ENCODE results near the gene WNT9B. TPM values are rescaled to one million over a fixed set of nuclear protein-coding genes. Genes with fewer than 3 reads are reported as not detected.

Gene WNT9B
- total and polyA plus RNA-seq, 9 of the 15 experiments (the other 6 are each of a cell fraction or from before 2014, with no cell fraction given), result not detected

GRCh38 chr17:46826116-46826515 lies 25.3 kb upstream of the WNT9B start (continued):
- TF ChIP-seq ZNF41 (CRISPR knock-in tag; conservative IDR thresholded peaks at IDR 0.05) (no peak), THAP7 (CRISPR knock-in tag; IDR thresholded peaks at IDR 0.05) (no peak)

GRCh38 chr17:46827274-46827673 lies 24.1 kb upstream of the WNT9B start:
- Histone ChIP-seq H3K27ac (ENCODE audit: extremely low read depth, low read depth, low read length) (no peak overlapping the region), H4K20me1 (replicated peaks; ENCODE audit: control insufficient read depth, insufficient read depth, low read length) (no peaks in the 10 kb centered on the region; the same call in 1 of the 2 replicates), H3K27me3 (ENCODE audit: control insufficient read depth in 2 of 2, insufficient read depth in 2 of 2, low read length in 2 of 2) (no peaks in the 10 kb centered on the region), H2AFZ (ENCODE audit: low read depth, low read length) (no peak overlapping the region), H3K9ac (ENCODE audit: insufficient read depth in 1 of 2, low read depth in 2 of 2, low read length in 2 of 2) (no peak overlapping the region), H3K4me2 (ENCODE audit: insufficient read depth, low read length) (no peak overlapping the region), H3K36me3 (ENCODE audit: control insufficient read depth, insufficient read depth, low read length) (no peaks in the 10 kb centered on the region), H3K79me2 (ENCODE audit: control insufficient read depth, insufficient read depth, low read length) (no peaks in the 10 kb centered on the region), H3K4me1 (replicated peaks in 1 of 2; ENCODE audit: control insufficient read depth in 2 of 2, insufficient read depth in 2 of 2, low read length in 2 of 2) (peaks cover 6 to 11% of the 10 kb centered on the region in 2 experiments; a peak in 4 of 5 replicates), H3K9me3 (replicated peaks; ENCODE audit: control insufficient read depth, insufficient read depth, low read depth, low read length) (no peaks in the 10 kb centered on the region), H3K9me1 (ENCODE audit: control insufficient read depth, insufficient read depth, low read length) (no peaks in the 10 kb centered on the region), H3K4me3 (no peak overlapping the region)
- WGBS (ENCODE audit: insufficient coverage, low coverage, missing lambda C conversion rate), result 24% methylated on average over 2 of the region's 2 CpGs
- peak; percentile 90 for TF ChIP-seq RBM25 (IDR thresholded peaks at IDR 0.05; ENCODE audit: low read depth, low read length, severe bottlenecking)
- TF ChIP-seq BCOR (IDR thresholded peaks at IDR 0.05), result 0 out of 2 replicates have a peak, but pooled peaks have one; percentile 30
- TF ChIP-seq SMARCE1 (IDR thresholded peaks at IDR 0.05), result no peak
- no peak for DNase-seq (ENCODE audit: extremely low read depth in 1 of 4, low spot score in 3 of 4)
- ChIA-PET POLR2A (interaction anchor here (0.6 to 1.1 kb wide), 3 partner anchors 8 to 43 kb away, joined by 3 to 5 read pairs (median 3); no protein-coding TSS in a partner anchor), CTCF (ENCODE audit: low intra/inter-chr PET ratio) (no interaction called here)
- in situ Hi-C loops (cut with MboI), result loop anchor here (25.0 kb wide), 2 partner anchors 190 to 840 kb away; partner anchors contain the start of gene STH
- intact Hi-C loops (cut with micrococcal nuclease), result no loop called here
- no peak for FAIRE-seq
- ATAC-seq, result no peak
- BruUV-seq (replicated peaks), result no TSS peak

Data from K562 (cell line).